ENCODE results near the gene CNKSR3.
"Not testable (repeated sequence)": the region's sequence is repeated elsewhere in the genome, so short reads cannot be mapped to it uniquely, and the experiment has no call there.

The CNKSR3 gene

DNA sequence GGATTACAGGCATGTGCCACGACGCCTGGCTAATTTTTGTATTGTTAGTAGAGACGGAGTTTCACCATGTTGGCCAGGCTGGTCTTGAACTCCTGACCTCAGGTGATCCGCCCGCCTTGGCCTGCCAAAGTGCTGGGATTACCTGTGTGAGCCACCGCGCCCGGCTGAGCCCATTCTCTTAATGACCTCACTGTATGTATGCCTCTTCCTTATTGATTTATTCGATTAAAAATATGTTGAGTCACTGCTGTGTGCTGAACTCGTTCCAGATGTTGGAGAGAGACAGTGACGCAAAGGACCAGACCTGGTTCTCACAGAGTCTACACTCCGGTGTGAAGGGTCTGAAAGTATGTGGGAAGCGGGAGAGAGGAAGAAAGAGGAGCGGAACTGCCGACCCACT lies 31.4 kb upstream of the CNKSR3 start:
- not testable (repeated sequence) for H3K4me1 ChIP-seq (ENCODE audit: control insufficient read depth, insufficient read depth, low read length, poor library complexity, severe bottlenecking); H3K27me3 ChIP-seq (replicated peaks; ENCODE audit: control insufficient read depth, insufficient read depth, low read length, poor library complexity, severe bottlenecking); H3K9me3 ChIP-seq (ENCODE audit: control insufficient read depth, low read length); DNase-seq; H3K4me3 ChIP-seq (ENCODE audit: insufficient read depth, low read depth, low read length, poor library complexity, severe bottlenecking); H3K36me3 ChIP-seq (ENCODE audit: control insufficient read depth, insufficient read depth, low read length); H3K27ac ChIP-seq (ENCODE audit: insufficient read depth, low read length, poor library complexity, severe bottlenecking)

DNA sequence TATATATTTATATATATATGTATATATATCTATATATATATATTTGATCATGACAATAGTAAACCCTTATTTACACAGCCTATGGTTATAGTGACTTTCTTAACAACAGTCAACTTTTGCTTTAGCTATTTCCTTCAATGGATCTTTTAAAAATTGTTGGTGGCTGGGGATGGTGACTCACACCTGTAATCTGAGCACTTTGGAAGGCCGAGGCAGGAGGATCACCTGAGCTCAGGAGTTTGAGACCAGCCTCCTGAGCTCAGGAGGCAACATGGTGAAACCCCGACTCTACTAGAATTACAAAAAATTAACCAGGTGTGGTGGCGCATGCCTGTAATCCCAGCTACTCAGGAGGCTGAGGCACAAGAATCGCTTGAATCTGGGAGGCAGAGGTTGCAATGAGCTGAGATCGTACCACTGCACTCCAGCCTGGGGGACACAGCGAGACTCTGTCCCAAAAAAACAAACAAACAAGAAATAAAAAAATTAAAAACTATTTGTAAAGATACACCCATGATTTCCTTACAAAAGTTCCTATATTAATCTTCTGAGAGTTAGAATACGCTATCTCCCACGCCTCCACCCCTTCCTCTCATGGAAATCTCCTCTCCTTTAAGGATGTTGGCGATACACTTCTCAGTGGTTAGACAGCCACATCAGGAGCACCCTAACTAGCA lies 29.2 kb upstream of the CNKSR3 start:
- Histone ChIP-seq H3K36me3 (ENCODE audit: control insufficient read depth, insufficient read depth, low read length) (no peaks in the 10 kb centered on the region), H3K4me3 (ENCODE audit: insufficient read depth, low read depth, low read length, poor library complexity, severe bottlenecking) (no peak overlapping the region), H3K27ac (ENCODE audit: insufficient read depth, low read length, poor library complexity, severe bottlenecking) (no peak overlapping the region), H3K27me3 (replicated peaks; ENCODE audit: control insufficient read depth, insufficient read depth, low read length, poor library complexity, severe bottlenecking) (no peaks in the 10 kb centered on the region), H3K4me1 (ENCODE audit: control insufficient read depth, insufficient read depth, low read length, poor library complexity, severe bottlenecking) (no peaks in the 10 kb centered on the region), H3K9me3 (ENCODE audit: control insufficient read depth, low read length) (no peaks in the 10 kb centered on the region)
- no peak for DNase-seq

- Histone ChIP-seq H3K27me3 (replicated peaks; ENCODE audit: control insufficient read depth, insufficient read depth, low read length, poor library complexity, severe bottlenecking) (no peaks in the 10 kb centered on the region), H3K36me3 (ENCODE audit: control insufficient read depth, insufficient read depth, low read length) (no peaks in the 10 kb centered on the region), H3K4me1 (ENCODE audit: control insufficient read depth, insufficient read depth, low read length, poor library complexity, severe bottlenecking) (no peaks in the 10 kb centered on the region), H3K4me3 (ENCODE audit: insufficient read depth, low read depth, low read length, poor library complexity, severe bottlenecking) (no peak overlapping the region), H3K9me3 (ENCODE audit: control insufficient read depth, low read length) (no peaks in the 10 kb centered on the region), H3K27ac (ENCODE audit: insufficient read depth, low read length, poor library complexity, severe bottlenecking) (no peak overlapping the region)
- no peak for DNase-seq
Measured at GRCh38 chr6:154538640-154539191, 28.2 kb upstream of the CNKSR3 start.

GRCh38 chr6:154537511-154538325 lies 27.2 kb upstream of the CNKSR3 start:
- Histone ChIP-seq H3K4me1 (ENCODE audit: control insufficient read depth, insufficient read depth, low read length, poor library complexity, severe bottlenecking) (no peaks in the 10 kb centered on the region), H3K4me3 (ENCODE audit: insufficient read depth, low read depth, low read length, poor library complexity, severe bottlenecking) (no peak overlapping the region), H3K36me3 (ENCODE audit: control insufficient read depth, insufficient read depth, low read length) (no peaks in the 10 kb centered on the region), H3K27me3 (replicated peaks; ENCODE audit: control insufficient read depth, insufficient read depth, low read length, poor library complexity, severe bottlenecking) (no peaks in the 10 kb centered on the region), H3K27ac (ENCODE audit: insufficient read depth, low read length, poor library complexity, severe bottlenecking) (no peak overlapping the region), H3K9me3 (ENCODE audit: control insufficient read depth, low read length) (no peaks in the 10 kb centered on the region)
- DNase-seq: no peak

- no peaks in the 10 kb centered on the region for H3K36me3 ChIP-seq (ENCODE audit: control insufficient read depth, insufficient read depth, low read length)
- no peaks in the 10 kb centered on the region for H3K27me3 ChIP-seq (replicated peaks; ENCODE audit: control insufficient read depth, insufficient read depth, low read length, poor library complexity, severe bottlenecking)
- no peak overlapping the region for H3K4me3 ChIP-seq (ENCODE audit: insufficient read depth, low read depth, low read length, poor library complexity, severe bottlenecking)
- H3K9me3 ChIP-seq (ENCODE audit: control insufficient read depth, low read length): no peaks in the 10 kb centered on the region
- no peak overlapping the region for H3K27ac ChIP-seq (ENCODE audit: insufficient read depth, low read length, poor library complexity, severe bottlenecking)
- DNase-seq: no peak
- no peaks in the 10 kb centered on the region for H3K4me1 ChIP-seq (ENCODE audit: control insufficient read depth, insufficient read depth, low read length, poor library complexity, severe bottlenecking)
Measured at GRCh38 chr6:154536999-154537398, 26.5 kb upstream of the CNKSR3 start.

- Histone ChIP-seq H3K9me3 (ENCODE audit: control insufficient read depth, low read length) (no peaks in the 10 kb centered on the region), H3K4me3 (ENCODE audit: insufficient read depth, low read depth, low read length, poor library complexity, severe bottlenecking) (no peak overlapping the region), H3K36me3 (ENCODE audit: control insufficient read depth, insufficient read depth, low read length) (no peaks in the 10 kb centered on the region), H3K27me3 (replicated peaks; ENCODE audit: control insufficient read depth, insufficient read depth, low read length, poor library complexity, severe bottlenecking) (no peaks in the 10 kb centered on the region), H3K4me1 (ENCODE audit: control insufficient read depth, insufficient read depth, low read length, poor library complexity, severe bottlenecking) (no peaks in the 10 kb centered on the region), H3K27ac (ENCODE audit: insufficient read depth, low read length, poor library complexity, severe bottlenecking) (no peak overlapping the region)
- no peak for DNase-seq
Measured at GRCh38 chr6:154536255-154536654, 25.8 kb upstream of the CNKSR3 start.

DNA sequence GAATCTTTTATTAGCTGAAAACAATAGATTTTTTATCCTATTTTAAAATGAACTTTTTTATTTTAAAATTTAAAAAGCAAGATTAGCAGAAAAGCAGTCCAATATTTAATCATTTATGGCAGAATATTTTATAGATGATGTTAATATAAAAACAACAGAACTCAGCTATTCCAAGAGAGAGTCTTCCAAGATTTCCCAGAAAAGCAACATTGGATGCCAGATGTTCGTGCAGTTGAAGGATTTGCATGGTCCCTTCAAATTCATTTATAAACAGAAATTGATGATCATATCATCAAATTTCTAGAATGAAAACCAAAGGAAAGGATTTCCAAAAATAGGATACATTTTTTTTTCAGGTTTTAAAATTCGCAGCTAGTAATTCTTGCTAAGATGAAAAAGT lies 25.4 kb upstream of the CNKSR3 start:
- Histone ChIP-seq H3K27me3 (replicated peaks; ENCODE audit: control insufficient read depth, insufficient read depth, low read length, poor library complexity, severe bottlenecking) (no peaks in the 10 kb centered on the region), H3K9me3 (ENCODE audit: control insufficient read depth, low read length) (no peaks in the 10 kb centered on the region), H3K4me1 (ENCODE audit: control insufficient read depth, insufficient read depth, low read length, poor library complexity, severe bottlenecking) (no peaks in the 10 kb centered on the region), H3K27ac (ENCODE audit: insufficient read depth, low read length, poor library complexity, severe bottlenecking) (no peak overlapping the region), H3K36me3 (ENCODE audit: control insufficient read depth, insufficient read depth, low read length) (no peaks in the 10 kb centered on the region), H3K4me3 (ENCODE audit: insufficient read depth, low read depth, low read length, poor library complexity, severe bottlenecking) (no peak overlapping the region)
- DNase-seq: no peak

- no peak overlapping the region for H3K4me3 ChIP-seq (ENCODE audit: insufficient read depth, low read depth, low read length, poor library complexity, severe bottlenecking)
- H3K4me1 ChIP-seq (ENCODE audit: control insufficient read depth, insufficient read depth, low read length, poor library complexity, severe bottlenecking): no peaks in the 10 kb centered on the region
- no peaks in the 10 kb centered on the region for H3K36me3 ChIP-seq (ENCODE audit: control insufficient read depth, insufficient read depth, low read length)
- no peaks in the 10 kb centered on the region for H3K9me3 ChIP-seq (ENCODE audit: control insufficient read depth, low read length)
- DNase-seq: no peak
- no peaks in the 10 kb centered on the region for H3K27me3 ChIP-seq (replicated peaks; ENCODE audit: control insufficient read depth, insufficient read depth, low read length, poor library complexity, severe bottlenecking)
- H3K27ac ChIP-seq (ENCODE audit: insufficient read depth, low read length, poor library complexity, severe bottlenecking): no peak overlapping the region
Measured at GRCh38 chr6:154535147-154535546, 24.7 kb upstream of the CNKSR3 start.

- no peak overlapping the region for H3K4me3 ChIP-seq (ENCODE audit: insufficient read depth, low read depth, low read length, poor library complexity, severe bottlenecking)
- H3K4me1 ChIP-seq (ENCODE audit: control insufficient read depth, insufficient read depth, low read length, poor library complexity, severe bottlenecking): no peaks in the 10 kb centered on the region
- no peaks in the 10 kb centered on the region for H3K36me3 ChIP-seq (ENCODE audit: control insufficient read depth, insufficient read depth, low read length)
- no peaks in the 10 kb centered on the region for H3K9me3 ChIP-seq (ENCODE audit: control insufficient read depth, low read length)
- H3K27ac ChIP-seq (ENCODE audit: insufficient read depth, low read length, poor library complexity, severe bottlenecking): no peak overlapping the region
- no peaks in the 10 kb centered on the region for H3K27me3 ChIP-seq (replicated peaks; ENCODE audit: control insufficient read depth, insufficient read depth, low read length, poor library complexity, severe bottlenecking)
- DNase-seq: no peak
Measured at GRCh38 chr6:154534531-154534930, 24.0 kb upstream of the CNKSR3 start.

DNA sequence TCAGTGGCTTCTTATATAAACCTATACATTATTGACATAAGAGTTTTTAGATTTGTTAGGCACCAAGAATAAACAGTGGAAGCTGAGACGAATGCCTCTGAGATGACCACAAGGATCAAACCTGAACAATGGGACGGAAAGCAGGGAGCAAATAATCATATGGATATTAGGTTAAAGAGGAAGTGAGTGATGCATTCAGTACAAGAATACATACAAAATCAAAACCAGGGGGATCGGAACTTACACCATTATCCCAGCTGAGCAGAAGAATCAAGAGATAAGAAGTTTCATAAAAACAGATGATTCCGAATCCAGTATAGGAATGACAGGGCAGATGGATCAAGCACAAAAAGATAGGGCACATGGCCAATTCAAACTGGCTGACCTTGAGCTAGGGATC lies 21.9 kb upstream of the CNKSR3 start:
- H3K9me3 ChIP-seq (ENCODE audit: control insufficient read depth, low read length): no peaks in the 10 kb centered on the region
- no peaks in the 10 kb centered on the region for H3K27me3 ChIP-seq (replicated peaks; ENCODE audit: control insufficient read depth, insufficient read depth, low read length, poor library complexity, severe bottlenecking)
- H3K4me3 ChIP-seq (ENCODE audit: insufficient read depth, low read depth, low read length, poor library complexity, severe bottlenecking): no peak overlapping the region
- H3K36me3 ChIP-seq (ENCODE audit: control insufficient read depth, insufficient read depth, low read length): no peaks in the 10 kb centered on the region
- H3K4me1 ChIP-seq (ENCODE audit: control insufficient read depth, insufficient read depth, low read length, poor library complexity, severe bottlenecking): no peaks in the 10 kb centered on the region
- no peak for DNase-seq
- H3K27ac ChIP-seq (ENCODE audit: insufficient read depth, low read length, poor library complexity, severe bottlenecking): no peak overlapping the region
